ENCODE results near the gene OVOL3.
"Not testable (repeated sequence)": the region's sequence is repeated elsewhere in the genome, so short reads cannot be mapped to it uniquely, and the experiment has no call there.

Gene OVOL3

GRCh38 chr19:36131221-36131620 lies 20.3 kb downstream of the OVOL3 start:
- not testable (repeated sequence) for DNase-seq (ENCODE audit: low read depth in 2 of 2)

GRCh38 chr19:36134867-36135266 lies 23.9 kb downstream of the OVOL3 start:
- DNase-seq (ENCODE audit: low read depth in 2 of 2): not testable (repeated sequence)

- no peak for DNase-seq (ENCODE audit: low read depth in 2 of 2)
Measured at GRCh38 chr19:36136964-36137686, 26.2 kb downstream of the OVOL3 start.

GRCh38 chr19:36139120-36139472 lies 28.2 kb downstream of the OVOL3 start:
- DNase-seq (ENCODE audit: low read depth in 2 of 2): no peak

GRCh38 chr19:36139473-36140303 lies 28.7 kb downstream of the OVOL3 start, which contains the start of gene CAPNS1:
Gene CAPNS1 (plus strand): TSS chr19:36140066. CDS start chr19:36141012, 946 bp downstream.
- peak; percentile 94 to 95 for DNase-seq (ENCODE audit: low read depth in 2 of 2)

GRCh38 chr19:36140304-36141038 lies 29.5 kb downstream of the OVOL3 start:
- DNase-seq (ENCODE audit: low read depth in 2 of 2): peak in 1 of 2 donors; percentile 43

- DNase-seq (ENCODE audit: low read depth in 2 of 2): peak; percentile 75 to 78
Measured at GRCh38 chr19:36141039-36141927, 30.3 kb downstream of the OVOL3 start.

GRCh38 chr19:36142046-36142445 lies 31.1 kb downstream of the OVOL3 start:
- no peak for DNase-seq (ENCODE audit: low read depth in 2 of 2)

GRCh38 chr19:36142496-36142895 lies 31.6 kb downstream of the OVOL3 start:
- no peak for DNase-seq (ENCODE audit: low read depth in 2 of 2)

GRCh38 chr19:36144624-36145023 lies 33.7 kb downstream of the OVOL3 start:
- DNase-seq (ENCODE audit: low read depth in 2 of 2): no peak

- no peak for DNase-seq (ENCODE audit: low read depth in 2 of 2)
Measured at GRCh38 chr19:36149673-36150406, 38.9 kb downstream of the OVOL3 start.

GRCh38 chr19:36150586-36150985 lies 39.6 kb downstream of the OVOL3 start:
- DNase-seq (ENCODE audit: low read depth in 2 of 2): no peak

- DNase-seq (ENCODE audit: low read depth in 2 of 2): no peak
Measured at GRCh38 chr19:36151144-36152018, 40.4 kb downstream of the OVOL3 start.

- DNase-seq (ENCODE audit: low read depth in 2 of 2): no peak
Measured at GRCh38 chr19:36152019-36152351, 41.0 kb downstream of the OVOL3 start.

GRCh38 chr19:36152352-36153091 lies 41.6 kb downstream of the OVOL3 start, which contains the start of gene COX7A1:
Gene COX7A1 (minus strand): TSS chr19:36152447. CDS start chr19:36152407, 40 bp downstream.
- no peak for DNase-seq (ENCODE audit: low read depth in 2 of 2)

- no peak for DNase-seq (ENCODE audit: low read depth in 2 of 2)
Measured at GRCh38 chr19:36153126-36153525, 42.2 kb downstream of the OVOL3 start.

GRCh38 chr19:36160821-36161596 lies 50.1 kb downstream of the OVOL3 start:
- DNase-seq (ENCODE audit: low read depth in 2 of 2): no peak
